H1 (cell line): ENCODE data around the gene CTBP2. TPM values are rescaled to one million over a fixed set of nuclear protein-coding genes. Genes with fewer than 3 reads are reported as not detected.

ENCODE experiments used
- EP300 ChIP-seq, 2 experiments: IDR thresholded peaks; 1 replicate in 1 of 2; 2 replicates in 1 of 2; pipeline ENCODE4 v1.6.1; 2011 to 2012; ENCODE audit warnings: low read depth in 2 of 2, low read length in 2 of 2, mild to moderate bottlenecking in 2 of 2, borderline replicate concordance in 1 of 2, inconsistent platforms in 1 of 2, moderate library complexity in 1 of 2
- FOSL1 ChIP-seq: IDR thresholded peaks from 2 replicates; pipeline ENCODE4 v1.6.1; 2011; ENCODE audit warnings: mild to moderate bottlenecking, low read depth, low read length, moderate library complexity; ENCODE audit not compliant: insufficient read depth
- SP1 ChIP-seq: IDR thresholded peaks from 2 replicates; pipeline ENCODE4 v1.6.1; 2011; ENCODE audit warnings: low read depth, low read length
- SP4 ChIP-seq: IDR thresholded peaks from 2 replicates; pipeline ENCODE4 v1.6.1; 2012; ENCODE audit warnings: low read length, inconsistent platforms
- TCF12 ChIP-seq: IDR thresholded peaks from 2 replicates; pipeline ENCODE4 v1.6.1; 2011; ENCODE audit warnings: low read depth, mild to moderate bottlenecking, low read length
- polyA plus RNA-seq, 7 experiments: library from polyadenylated mRNA; depleted of rRNA in 3 of 7; stranded (reverse) in 5 of 7; unstranded in 2 of 7; fragments of >200 nt in 5 of 7; fragments of 200-250 nt in 2 of 7; gene quantifications; 1 replicate in 5 of 7; 2 replicates in 1 of 7; 4 replicates in 1 of 7; pipeline versions ENCODE4 v1.2.1 to v1.2.3, GENCODE V29; 2011 to 2013; ENCODE audit warnings: missing spikeins in 2 of 7, mixed read lengths in 2 of 7
- total RNA-seq: library from RNA; stranded (reverse); fragmentation: NEBNext Ultra II Directional; extraction: Animal tissue kit (Norgen Biotek cat#: 25700); gene quantifications from 2 replicates; pipeline ENCODE4 v1.2.1, GENCODE V29; 2021

CTBP2 gene
- total and polyA plus RNA-seq, 2 of the 8 experiments (the other 6 are each of a cell fraction or from before 2014, with no cell fraction given) = 208 to 221 TPM

GRCh38 chr10:125137601-125138438 is 22.5 kb downstream of the CTBP2 start (continued):
- no peak for TF ChIP-seq TCF12
- TF ChIP-seq SP4 = no peak
- TF ChIP-seq EP300 (IDR thresholded peaks at IDR 0.05; ENCODE audit: borderline replicate concordance in 1 of 2, low read depth in 2 of 2, low read length in 2 of 2) = no peak
- TF ChIP-seq FOSL1 = no peak
- no peak for TF ChIP-seq SP1
